Upper lobe of left lung (tissue), 4 donors: ENCODE measurements around the gene BTRC.

Experiments
- EP300 ChIP-seq, 4 donors: sonication (generic); formaldehyde crosslinking; IDR thresholded peaks; one replicate each; pipeline ENCODE4 v1.5.1; 2017; ENCODE audit warnings: antibody characterized with exemption in 4 of 4, control low read depth in 2 of 4
- POLR2A ChIP-seq, 4 donors: fragments of 450-650 bp; IDR thresholded peaks; one replicate each; pipeline ENCODE4 v1.5.1; 2016 to 2017; ENCODE audit warnings: antibody characterized with exemption in 4 of 4, mild to moderate bottlenecking in 2 of 4
- POLR2AphosphoS5 ChIP-seq, 2 donors: sonication (generic); formaldehyde crosslinking; IDR thresholded peaks; one replicate each; pipeline ENCODE4 v1.5.1; 2017; ENCODE audit warnings: antibody characterized with exemption in 2 of 2
- TF ChIP-seq, protein P1 (sequence below), 6 experiments: fragments of 450-650 bp in 4 of 6; fragments of 200-600 bp in 2 of 6; sonication (generic) in 2 of 6; IDR thresholded peaks; one replicate each; pipeline ENCODE4 v1.5.1; 2016 to 2019; ENCODE audit warnings: antibody characterized with exemption in 6 of 6

DNA sequence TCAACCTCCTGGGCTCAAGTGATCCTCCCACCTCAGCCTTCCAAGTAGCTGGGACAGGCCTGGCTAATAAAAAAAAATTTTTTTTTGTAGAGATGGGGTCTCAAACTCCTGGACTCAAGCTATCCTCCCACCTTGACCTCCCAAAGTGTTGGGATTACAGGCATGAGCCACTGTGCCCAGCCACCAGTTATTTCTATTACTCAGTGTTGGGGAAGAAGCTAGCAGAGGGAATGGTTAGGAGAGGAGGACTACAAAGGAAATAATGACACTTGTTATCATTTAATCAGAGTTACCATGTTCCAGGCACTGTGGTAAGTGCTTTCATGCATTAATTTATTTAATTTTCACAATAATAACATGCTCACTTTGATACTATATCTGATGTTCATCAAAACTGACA lies 17.6 kb upstream of the BTRC start:
- TF ChIP-seq, protein P1, sequence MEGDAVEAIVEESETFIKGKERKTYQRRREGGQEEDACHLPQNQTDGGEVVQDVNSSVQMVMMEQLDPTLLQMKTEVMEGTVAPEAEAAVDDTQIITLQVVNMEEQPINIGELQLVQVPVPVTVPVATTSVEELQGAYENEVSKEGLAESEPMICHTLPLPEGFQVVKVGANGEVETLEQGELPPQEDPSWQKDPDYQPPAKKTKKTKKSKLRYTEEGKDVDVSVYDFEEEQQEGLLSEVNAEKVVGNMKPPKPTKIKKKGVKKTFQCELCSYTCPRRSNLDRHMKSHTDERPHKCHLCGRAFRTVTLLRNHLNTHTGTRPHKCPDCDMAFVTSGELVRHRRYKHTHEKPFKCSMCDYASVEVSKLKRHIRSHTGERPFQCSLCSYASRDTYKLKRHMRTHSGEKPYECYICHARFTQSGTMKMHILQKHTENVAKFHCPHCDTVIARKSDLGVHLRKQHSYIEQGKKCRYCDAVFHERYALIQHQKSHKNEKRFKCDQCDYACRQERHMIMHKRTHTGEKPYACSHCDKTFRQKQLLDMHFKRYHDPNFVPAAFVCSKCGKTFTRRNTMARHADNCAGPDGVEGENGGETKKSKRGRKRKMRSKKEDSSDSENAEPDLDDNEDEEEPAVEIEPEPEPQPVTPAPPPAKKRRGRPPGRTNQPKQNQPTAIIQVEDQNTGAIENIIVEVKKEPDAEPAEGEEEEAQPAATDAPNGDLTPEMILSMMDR (IDR thresholded peaks at IDR 0.05) = no peak
- no peak for TF ChIP-seq POLR2AphosphoS5 (IDR thresholded peaks at IDR 0.05)
- TF ChIP-seq POLR2A (IDR thresholded peaks at IDR 0.05) = no peak
- TF ChIP-seq EP300 (IDR thresholded peaks at IDR 0.05) = no peak
